Activated CD4-positive, alpha-beta T cell treated with anti-CD3 and anti-CD28 coated beads, Interleukin-2, amount 50 U/mL, for 24 hours (primary cell): ENCODE results near the gene ERGIC1.

Experiments used
- DNase-seq, 2 donors: peaks; one replicate each; pipeline ENCODE4 v3.0.0-alpha.2; 2020; ENCODE audit warnings: low read depth in 1 of 2, low spot score in 1 of 2

ERGIC1 gene

GRCh38 chr5:172918421-172919371 is 84.6 kb downstream of the ERGIC1 start:
- no peak for DNase-seq

GRCh38 chr5:172919525-172920446 is 85.7 kb downstream of the ERGIC1 start:
- DNase-seq = no peak

GRCh38 chr5:172920447-172920849 is 86.4 kb downstream of the ERGIC1 start:
- no peak for DNase-seq

- DNase-seq = no peak
Observed at GRCh38 chr5:172920995-172921394, 86.9 kb downstream of the ERGIC1 start.

GRCh38 chr5:172921906-172922305 is 87.9 kb downstream of the ERGIC1 start:
- DNase-seq = no peak

- no peak for DNase-seq
Observed at GRCh38 chr5:172923539-172923938, 89.5 kb downstream of the ERGIC1 start.

- no peak for DNase-seq
Observed at GRCh38 chr5:172925336-172925948, 91.4 kb downstream of the ERGIC1 start.

- no peak for DNase-seq
Observed at GRCh38 chr5:172926008-172926523, 92.0 kb downstream of the ERGIC1 start.

GRCh38 chr5:172926796-172927195 is 92.7 kb downstream of the ERGIC1 start:
- no peak for DNase-seq

- no peak for DNase-seq
Observed at GRCh38 chr5:172929371-172929838, 95.4 kb downstream of the ERGIC1 start.

GRCh38 chr5:172931001-172931536 is 97.0 kb downstream of the ERGIC1 start:
- no peak for DNase-seq

GRCh38 chr5:172932313-172933017 is 98.4 kb downstream of the ERGIC1 start:
- peak; percentile 58 to 59 for DNase-seq

- DNase-seq = no peak
Observed at GRCh38 chr5:172933238-172933637, 99.2 kb downstream of the ERGIC1 start.

GRCh38 chr5:172935096-172935495 is 101.0 kb downstream of the ERGIC1 start:
- DNase-seq = no peak

- DNase-seq = no peak
Observed at GRCh38 chr5:172936401-172936800, 102.3 kb downstream of the ERGIC1 start.

- DNase-seq = no peak
Observed at GRCh38 chr5:172939071-172939470, 105.0 kb downstream of the ERGIC1 start.

GRCh38 chr5:172939611-172940267 is 105.7 kb downstream of the ERGIC1 start:
- no peak for DNase-seq

GRCh38 chr5:172940268-172941066 is 106.4 kb downstream of the ERGIC1 start:
- DNase-seq = no peak

- DNase-seq = no peak
Observed at GRCh38 chr5:172941067-172941516, 107.0 kb downstream of the ERGIC1 start.
